ENCODE results near the gene SYNPO2.

DNA sequence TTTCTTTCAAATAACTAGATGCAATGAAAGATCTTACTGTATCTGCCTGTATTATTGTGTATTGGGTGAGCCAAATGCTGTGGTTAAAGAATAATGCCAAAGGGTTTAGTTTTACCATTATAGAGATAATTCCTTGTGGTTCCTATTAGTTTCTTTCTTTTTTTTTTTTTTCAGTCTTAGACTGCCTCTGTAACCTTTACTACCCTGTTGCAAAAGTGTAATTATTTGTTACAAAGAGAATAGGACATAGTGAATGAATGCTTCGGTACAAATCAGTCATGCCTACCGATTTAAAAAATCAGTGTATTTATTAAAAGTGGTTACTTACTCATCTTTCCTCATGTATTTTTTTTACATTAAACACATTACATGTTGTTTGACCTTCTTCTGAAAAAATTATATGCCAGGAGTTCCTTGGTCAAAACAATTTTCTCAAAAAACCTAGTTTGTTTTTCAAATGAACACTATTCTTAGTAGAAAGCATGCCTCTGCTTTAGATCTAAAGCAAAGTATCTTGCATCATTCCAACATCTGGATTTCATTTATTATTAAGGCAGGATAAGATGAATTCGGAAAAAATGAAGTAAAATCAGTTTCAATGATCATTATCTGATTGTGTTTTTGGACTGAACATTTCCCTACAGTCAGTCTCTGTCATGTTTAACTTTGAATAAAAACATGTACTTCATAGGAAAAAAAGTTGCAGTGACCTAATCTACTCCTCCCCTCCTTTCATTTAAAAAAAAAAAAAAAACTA, 21.2 kb upstream of the SYNPO2 start:
- TF ChIP-seq, protein P1, sequence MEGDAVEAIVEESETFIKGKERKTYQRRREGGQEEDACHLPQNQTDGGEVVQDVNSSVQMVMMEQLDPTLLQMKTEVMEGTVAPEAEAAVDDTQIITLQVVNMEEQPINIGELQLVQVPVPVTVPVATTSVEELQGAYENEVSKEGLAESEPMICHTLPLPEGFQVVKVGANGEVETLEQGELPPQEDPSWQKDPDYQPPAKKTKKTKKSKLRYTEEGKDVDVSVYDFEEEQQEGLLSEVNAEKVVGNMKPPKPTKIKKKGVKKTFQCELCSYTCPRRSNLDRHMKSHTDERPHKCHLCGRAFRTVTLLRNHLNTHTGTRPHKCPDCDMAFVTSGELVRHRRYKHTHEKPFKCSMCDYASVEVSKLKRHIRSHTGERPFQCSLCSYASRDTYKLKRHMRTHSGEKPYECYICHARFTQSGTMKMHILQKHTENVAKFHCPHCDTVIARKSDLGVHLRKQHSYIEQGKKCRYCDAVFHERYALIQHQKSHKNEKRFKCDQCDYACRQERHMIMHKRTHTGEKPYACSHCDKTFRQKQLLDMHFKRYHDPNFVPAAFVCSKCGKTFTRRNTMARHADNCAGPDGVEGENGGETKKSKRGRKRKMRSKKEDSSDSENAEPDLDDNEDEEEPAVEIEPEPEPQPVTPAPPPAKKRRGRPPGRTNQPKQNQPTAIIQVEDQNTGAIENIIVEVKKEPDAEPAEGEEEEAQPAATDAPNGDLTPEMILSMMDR (conservative IDR thresholded peaks at IDR 0.05; ENCODE audit: low read length) = no peak
- no peak for TF ChIP-seq EZH2phosphoT487 (IDR thresholded peaks at IDR 0.05; ENCODE audit: borderline replicate concordance)

Data from Loucy (cell line).